ENCODE results near the gene GUSB. TPM values are rescaled to one million over a fixed set of nuclear protein-coding genes. Genes with fewer than 3 reads are reported as not detected.

The GUSB gene
- total and polyA plus RNA-seq, 2 experiments from 2014 or later = 33.6 to 47.0 TPM

GRCh38 chr7:65983965-65984658 lies 2.1 kb upstream of the GUSB start (continued):
- TF ChIP-seq REST (IDR thresholded peaks at IDR 0.05; ENCODE audit: unreplicated experiment) = no peak

- Histone ChIP-seq H3K27me3 (ENCODE audit: insufficient read depth) (no peaks in the 10 kb centered on the region), H3K4me2 (peak overlapping the region; percentile 87), H3F3A (replicated peaks; ENCODE audit: low read depth) (no peaks in the 10 kb centered on the region), H4K20me1 (replicated peaks; ENCODE audit: insufficient read depth) (peaks cover 3% of the 10 kb centered on the region; the same call in 1 of the 2 replicates), H3K9me2 (ENCODE audit: insufficient read depth) (no peaks in the 10 kb centered on the region), H2AFZ (no peak overlapping the region), H3K27ac (ENCODE audit: low read depth) (no peak overlapping the region), H3K79me2 (replicated peaks; ENCODE audit: insufficient read depth) (peaks cover 17% of the 10 kb centered on the region), H3K36me3 (ENCODE audit: insufficient read depth) (0 out of 2 replicates have a peak, but pooled peaks cover 3% of the 10 kb centered on the region), H3K4me1 (ENCODE audit: insufficient read depth) (no peaks in the 10 kb centered on the region), H3K4me3 (peak overlapping the region; percentile 89)
- no peaks in the 10 kb centered on the region for H3K9me3 Mint-ChIP-seq
- ATAC-seq (no peak), DNase-seq (ENCODE audit: low spot score) (peak; percentile 9)
- peak overlapping the region; percentile 74 for H3K4me3 Mint-ChIP-seq
- H3K36me3 Mint-ChIP-seq (ENCODE audit: low read depth) = peaks cover 18% of the 10 kb centered on the region
- H3K27ac Mint-ChIP-seq = no peak overlapping the region
- H3K27me3 Mint-ChIP-seq (ENCODE audit: insufficient read depth, low read depth, poor library complexity) = peaks cover 10% of the 10 kb centered on the region
- no peaks in the 10 kb centered on the region; the same call in 2 of the 3 replicates for H3K4me1 Mint-ChIP-seq
- TF ChIP-seq ZNF462 (CRISPR knock-in tag; IDR thresholded peaks at IDR 0.05) = no peak
- no peak for TF ChIP-seq NANOG (IDR thresholded peaks at IDR 0.05; ENCODE audit: borderline replicate concordance)
- TF ChIP-seq REST (IDR thresholded peaks at IDR 0.05; ENCODE audit: unreplicated experiment) = no peak
- no peak for TF ChIP-seq JUNB (IDR thresholded peaks at IDR 0.05; ENCODE audit: unreplicated experiment)
- TF ChIP-seq STAT1 (IDR thresholded peaks at IDR 0.05; ENCODE audit: unreplicated experiment) = no peak
- no peak for TF ChIP-seq POLR2AphosphoS5 (IDR thresholded peaks at IDR 0.05; ENCODE audit: low read depth)
- no peak for TF ChIP-seq CREB1 (CRISPR knock-in tag; IDR thresholded peaks at IDR 0.05; ENCODE audit: low read depth)
- TF ChIP-seq EZH2phosphoT487 (IDR thresholded peaks at IDR 0.05; ENCODE audit: unreplicated experiment) = no peak
- TF ChIP-seq ZNF114 (CRISPR knock-in tag; IDR thresholded peaks at IDR 0.05) = no peak
- no peak for TF ChIP-seq EZH2 (IDR thresholded peaks at IDR 0.05; ENCODE audit: low read depth, unreplicated experiment)
Observed at GRCh38 chr7:65980478-65981250, 1.3 kb downstream of the GUSB start.

All from GM23338 (cell line).